ENCODE data around the gene EVA1C.
"Not testable (repeated sequence)": the region's sequence is repeated elsewhere in the genome, so short reads cannot be mapped to it uniquely, and the experiment has no call there.

The EVA1C gene

DNA sequence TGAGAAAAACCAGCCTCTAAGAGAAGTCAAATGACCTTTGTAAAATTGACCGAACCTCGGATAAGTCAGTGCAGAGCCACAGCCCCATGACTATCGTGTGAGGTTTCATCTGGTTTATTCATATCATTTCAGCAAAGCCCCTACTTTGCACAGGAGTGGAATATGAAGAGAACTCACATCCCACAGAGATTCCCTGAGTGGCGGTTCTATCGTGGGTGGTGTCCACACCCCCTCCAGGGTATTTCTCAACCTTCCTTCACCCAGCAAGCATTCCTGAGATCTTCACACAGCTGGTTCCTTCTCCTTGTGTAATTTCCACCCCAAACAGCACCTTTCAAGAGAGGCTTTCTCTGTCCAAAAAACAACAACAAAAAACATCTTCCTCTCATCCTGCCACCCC, 47.5 kb downstream of the EVA1C start:
- DNase-seq (ENCODE audit: low spot score) (no peak), FAIRE-seq (no peak)

DNA sequence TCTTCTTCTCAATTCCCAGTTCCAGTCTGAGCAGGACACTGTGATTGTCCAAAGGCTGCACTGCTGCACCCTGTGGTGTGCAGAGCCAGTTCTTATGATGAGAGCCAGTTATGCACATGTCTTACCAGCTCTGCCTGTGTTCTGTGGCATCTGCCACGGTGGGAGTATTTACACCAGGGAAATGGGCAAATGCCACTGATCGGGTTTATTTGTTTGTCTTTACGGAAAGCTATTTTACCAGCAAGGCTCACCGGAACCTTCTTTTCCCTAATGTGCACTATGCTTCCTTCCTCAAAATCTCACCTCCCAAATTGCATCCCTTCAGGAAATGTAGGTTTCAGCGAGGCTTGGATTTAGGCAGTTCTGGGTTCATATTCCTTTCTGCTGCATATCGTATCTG, 49.0 kb downstream of the EVA1C start:
- no peak for DNase-seq (ENCODE audit: low spot score)
- FAIRE-seq = no peak

DNA sequence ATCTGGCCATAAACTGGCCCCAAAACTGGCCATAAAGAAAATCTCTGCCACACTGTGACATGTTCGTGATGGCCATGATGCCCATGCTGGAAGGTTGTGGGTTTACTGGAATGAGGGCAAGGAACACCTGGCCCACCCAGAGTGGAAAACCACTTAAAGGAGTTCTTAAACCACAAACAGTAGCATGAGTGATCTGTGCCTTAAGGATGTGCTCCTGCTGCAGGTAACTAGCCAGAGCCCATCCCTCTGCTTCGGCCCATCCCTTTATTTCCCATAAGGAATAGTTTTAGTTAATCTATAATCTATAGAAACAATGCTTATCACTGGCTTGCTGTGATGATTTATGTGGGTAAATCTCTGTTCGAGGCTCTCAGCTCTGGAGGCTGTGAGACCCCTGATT, 50.1 kb downstream of the EVA1C start:
- FAIRE-seq; DNase-seq (ENCODE audit: low spot score): not testable (repeated sequence)

DNA sequence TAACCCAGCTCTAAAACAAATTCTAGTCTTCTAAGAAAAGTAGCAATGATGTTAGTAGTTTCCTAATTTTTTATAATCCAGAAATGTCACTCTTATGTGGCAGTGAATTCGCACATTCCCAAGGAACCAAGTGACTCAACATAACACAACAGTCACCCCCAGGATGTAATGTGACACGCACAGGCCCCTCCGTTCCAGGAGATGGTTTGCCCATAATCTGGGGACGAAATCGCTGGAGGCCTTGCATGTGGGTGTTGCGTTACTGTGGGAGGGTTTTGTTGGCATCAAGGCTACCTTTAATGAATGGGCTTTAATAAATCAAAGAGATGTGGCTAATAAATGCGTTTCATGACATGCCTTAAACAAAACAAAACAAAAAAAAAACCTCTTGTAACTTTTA, 50.9 kb downstream of the EVA1C start:
- FAIRE-seq = no peak
- no peak for DNase-seq (ENCODE audit: low spot score)

DNA sequence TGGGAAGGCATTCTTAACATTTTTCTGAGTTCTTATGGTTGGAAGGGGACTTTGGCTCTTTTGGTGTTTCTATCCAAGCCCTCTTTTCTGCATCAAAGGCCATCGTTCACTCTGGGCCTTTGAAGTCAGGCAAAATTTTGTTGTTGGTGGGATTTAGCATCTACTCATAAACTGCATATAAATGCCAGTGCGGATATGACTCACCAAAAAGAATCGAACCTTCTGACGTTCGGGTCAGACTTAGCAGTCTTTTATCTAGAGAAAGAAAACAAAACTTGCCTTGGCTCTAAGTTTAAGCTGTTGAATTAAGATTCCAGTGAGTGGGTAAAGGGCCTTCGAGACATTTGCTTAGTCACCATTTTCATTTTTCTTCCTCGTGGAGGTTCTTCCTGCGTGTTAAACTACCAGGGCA, 51.4 kb downstream of the EVA1C start:
- DNase-seq (ENCODE audit: low spot score) = no peak
- no peak for FAIRE-seq

DNA sequence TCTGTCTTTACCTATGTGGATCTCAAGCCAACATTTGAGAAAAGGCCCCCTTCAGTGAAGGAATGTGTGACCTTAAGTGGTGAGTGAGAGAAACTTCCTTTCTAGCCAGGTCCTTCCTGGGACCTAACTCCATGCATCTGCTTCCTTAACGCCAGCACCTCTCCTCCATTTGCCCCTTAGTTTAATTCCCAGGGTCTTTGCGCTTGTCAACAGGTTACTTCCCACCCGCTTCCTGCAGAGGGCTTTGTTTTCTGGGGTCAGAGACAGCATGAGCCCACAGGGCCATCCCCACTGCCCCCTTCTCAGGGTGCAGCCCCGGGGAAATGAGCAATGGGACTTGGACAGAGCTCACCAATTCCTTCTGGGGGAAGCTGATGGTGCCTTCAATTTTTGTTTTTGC, 54.8 kb downstream of the EVA1C start:
- DNase-seq (ENCODE audit: low spot score) (no peak), FAIRE-seq (no peak)

DNA sequence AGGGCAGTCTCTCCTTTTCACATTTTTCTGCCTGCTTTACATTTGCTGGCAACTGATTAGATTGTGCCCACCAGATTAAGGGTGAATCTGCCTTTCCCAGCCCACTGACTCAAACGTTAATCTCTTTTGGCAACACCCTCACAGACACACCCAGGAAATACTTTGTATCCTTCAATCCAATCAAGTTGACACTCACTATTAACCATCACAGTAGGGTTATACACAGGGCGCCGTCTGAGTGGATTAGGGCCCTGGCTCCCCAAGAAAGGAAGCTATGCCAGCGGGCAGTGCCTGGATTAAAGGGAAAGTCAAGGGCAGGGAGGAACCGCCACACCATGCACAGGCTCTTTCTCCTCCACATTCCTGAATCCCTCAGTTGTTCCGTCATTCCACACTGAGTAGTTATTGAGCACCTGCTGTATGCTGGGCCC, 56.2 kb downstream of the EVA1C start:
- no peak for FAIRE-seq

DNA sequence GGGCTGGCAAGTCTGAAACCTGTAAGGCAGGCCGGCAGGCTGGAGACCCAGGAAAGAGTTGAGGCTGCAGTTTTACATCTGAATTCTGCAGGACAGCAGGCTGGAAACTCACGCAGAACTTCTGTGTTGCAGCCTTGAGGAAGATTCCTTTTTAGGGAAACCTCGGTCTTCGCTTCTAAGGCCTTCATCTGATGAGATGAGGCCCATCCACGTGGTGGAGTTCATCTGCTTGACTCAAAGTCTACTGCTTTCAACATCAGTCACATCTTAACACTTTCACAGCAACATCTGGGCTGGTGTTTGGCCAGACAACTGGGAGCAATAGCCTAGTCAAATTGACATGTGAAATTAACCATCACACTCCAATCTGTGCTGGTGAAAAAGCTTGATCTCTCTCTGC, 57.1 kb downstream of the EVA1C start:
- DNase-seq (ENCODE audit: low spot score) = no peak
- no peak for FAIRE-seq

More for the DNA sequence above, 56.2 kb downstream of the EVA1C start:
- DNase-seq (ENCODE audit: low spot score) = no peak

DNA sequence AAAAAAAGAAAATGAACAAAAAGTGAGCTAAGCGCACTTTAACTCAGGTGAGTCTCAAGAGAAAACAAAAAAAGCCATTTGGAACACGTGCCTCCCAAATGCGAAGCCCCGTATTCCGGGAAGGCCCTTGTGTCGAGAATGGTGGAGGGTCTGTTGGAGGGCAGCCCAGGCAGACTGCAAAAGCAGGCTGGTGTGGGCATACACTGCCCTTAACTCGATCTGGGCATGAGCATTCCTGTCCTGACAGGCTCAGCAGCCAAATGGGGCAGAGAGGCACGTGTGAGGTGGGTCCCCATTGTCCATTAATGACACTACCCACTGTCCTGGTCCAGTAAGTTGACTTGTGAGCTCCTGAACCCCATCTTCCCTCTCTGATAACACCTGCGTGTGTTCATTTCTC, 57.7 kb downstream of the EVA1C start:
- no peak for DNase-seq (ENCODE audit: low spot score)
- FAIRE-seq = no peak

DNA sequence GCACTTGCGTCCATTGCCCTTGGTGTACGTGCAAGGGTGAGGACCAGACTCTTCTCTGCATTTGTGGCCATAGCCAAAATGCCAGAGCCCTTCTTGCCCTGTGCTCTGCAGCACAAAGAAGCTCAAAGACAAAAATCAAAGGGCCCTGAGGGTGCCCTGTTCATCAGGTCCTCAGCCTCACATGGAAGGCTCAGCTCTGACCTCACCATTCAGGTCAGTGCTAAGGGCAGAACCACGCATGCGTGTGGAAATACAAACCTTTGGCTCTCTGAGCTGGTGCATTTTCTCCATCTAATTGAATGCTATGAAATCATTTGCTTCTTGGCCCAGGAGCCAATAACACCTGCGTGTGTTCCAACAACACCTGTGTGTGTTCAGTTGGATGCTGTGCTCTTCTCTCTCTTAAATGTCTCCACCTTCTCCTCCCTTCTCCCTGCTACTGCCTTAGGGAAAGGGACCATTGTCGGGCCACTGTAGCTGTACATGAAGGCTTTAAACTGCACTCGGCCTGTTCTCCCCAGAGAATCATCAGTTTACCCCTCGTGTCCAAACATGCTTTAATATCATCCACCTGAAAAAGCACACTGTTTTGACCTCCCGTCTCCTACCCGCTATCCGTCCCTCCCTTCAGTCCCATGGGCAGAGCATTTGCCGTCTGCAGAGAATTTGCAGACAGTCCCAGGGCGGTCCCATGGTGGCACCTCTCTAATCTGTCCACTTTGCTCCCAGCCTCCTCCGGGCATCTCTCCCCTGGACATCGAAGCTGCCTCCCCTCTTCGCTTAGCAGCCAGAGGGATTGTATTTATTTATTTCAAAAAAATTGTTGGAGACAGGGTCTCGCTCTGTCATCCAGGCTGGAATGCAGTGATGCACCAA, 60.6 kb downstream of the EVA1C start:
- FAIRE-seq = no peak
- no peak for DNase-seq (ENCODE audit: low spot score)

DNA sequence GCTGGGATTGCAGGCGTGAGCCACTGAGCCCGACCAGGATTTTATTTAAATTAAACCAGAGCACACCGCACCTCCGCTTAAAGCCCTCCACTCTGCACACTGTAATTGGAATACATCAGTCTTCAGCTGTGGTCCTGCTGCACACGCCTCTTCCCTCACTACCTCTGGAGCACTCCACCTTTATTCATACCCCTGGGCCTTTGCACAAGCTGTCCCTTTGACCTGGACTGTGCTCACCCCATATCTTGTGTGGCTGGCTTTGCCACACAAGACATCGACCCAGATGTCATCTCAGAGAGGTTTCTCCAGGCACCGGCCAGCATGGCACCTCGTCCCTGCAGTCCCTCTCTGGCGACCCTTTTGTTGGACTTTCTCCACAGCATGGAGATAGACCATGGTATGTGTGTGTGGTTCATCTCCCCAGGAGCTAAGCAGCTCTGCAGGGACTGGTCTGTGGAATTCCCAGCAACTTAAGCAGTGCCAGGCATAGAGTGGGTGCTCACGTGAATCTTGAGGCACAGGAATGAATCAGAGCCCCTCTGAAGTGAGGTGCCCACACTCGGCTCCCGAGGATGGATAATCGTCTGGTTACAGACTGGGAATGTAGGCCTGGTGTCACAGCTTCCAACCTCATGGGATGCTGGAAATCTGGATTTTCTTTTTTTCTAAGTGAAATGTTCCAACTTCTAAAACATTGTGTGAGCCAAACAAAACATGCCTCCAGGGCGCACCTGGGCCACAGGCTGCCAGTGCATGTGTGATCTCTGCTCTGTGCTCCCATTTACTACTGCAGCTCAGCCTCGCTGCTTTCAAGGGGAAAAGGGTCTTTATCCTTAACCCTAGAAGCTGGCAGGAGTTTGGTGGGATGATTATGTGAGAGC, 61.9 kb downstream of the EVA1C start:
- no peak for FAIRE-seq
- no peak for DNase-seq (ENCODE audit: low spot score)

DNA sequence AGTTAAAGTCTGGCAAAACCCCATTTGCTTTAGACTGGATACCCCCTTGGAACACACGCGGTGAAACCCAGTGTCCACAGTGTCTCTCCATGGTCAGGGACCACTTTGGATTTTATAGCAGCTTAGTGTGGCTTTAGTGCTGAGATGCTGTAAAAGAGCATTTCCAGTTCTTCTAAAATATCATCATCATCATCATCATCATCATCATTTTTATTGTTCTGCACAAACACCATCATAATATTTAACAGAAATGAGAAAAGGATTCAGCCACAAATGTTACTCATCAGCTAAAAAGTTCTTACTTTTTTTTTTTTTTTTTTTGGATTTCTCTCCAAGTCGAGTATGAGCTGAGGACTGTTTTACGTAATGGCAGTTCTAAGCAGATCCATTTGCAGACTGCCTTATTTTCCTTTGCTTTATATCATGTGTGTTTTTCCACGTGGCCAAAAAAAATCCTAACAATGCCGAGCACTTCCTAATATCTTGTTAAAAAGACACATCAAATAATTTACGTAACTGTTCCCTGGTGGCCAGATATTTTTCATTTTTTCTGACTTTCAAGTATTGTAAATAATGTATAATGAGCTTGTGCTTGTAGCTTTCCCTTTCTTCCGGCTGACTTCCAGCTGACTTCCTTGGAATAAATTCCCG, 62.8 kb downstream of the EVA1C start:
- FAIRE-seq = no peak
- no peak for DNase-seq (ENCODE audit: low spot score)

DNA sequence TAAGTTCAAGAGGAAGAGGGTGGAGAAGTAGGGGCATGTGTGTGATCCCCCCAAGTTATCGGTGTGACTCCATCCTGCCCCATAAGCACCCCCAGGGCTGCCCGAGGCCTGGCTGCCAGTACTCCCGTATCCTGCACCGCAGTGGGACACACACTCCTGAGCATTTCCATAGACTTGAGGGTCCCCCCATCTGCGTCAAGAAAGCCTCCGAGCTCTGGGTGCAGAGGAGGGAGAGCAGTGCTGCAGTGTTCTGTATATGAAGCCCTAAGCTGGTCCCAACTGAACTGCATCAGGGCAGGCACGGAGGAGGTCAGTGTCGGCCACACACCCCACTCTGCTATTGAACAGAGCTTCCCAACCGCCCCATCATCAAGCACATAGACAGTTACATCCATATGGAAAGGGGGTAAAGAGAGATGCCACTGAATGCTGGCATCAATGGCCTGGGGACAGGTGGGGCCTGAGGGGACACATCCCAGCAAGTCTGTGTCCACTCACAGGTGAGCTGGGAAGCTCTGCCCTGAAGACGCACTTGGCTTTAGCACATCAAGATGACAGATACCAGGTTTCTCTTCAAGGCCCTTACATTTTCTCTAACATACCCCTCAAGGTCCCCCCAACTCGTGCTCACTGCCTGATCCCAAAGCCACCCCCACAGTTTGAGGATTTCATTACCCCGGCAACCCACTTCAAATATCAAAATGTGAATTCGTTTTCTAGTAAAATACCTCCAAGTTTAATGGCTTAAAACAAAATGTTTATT, 64.3 kb downstream of the EVA1C start:
- FAIRE-seq = no peak

DNA sequence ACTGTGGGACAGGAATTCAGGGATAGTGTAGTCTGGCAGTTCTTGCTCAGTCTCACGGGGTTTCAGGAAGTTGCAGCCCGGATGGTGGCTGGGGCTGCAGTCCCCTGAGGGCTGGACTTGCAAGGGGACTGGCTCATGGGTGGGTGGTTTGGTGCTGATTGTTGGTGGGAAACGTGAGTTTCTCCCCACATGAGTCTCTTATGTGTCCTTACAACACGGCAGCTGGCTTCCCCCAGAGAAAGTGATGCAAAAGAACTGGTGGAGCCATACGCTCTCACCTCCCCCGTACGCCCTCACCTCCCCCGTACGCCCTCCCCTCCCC, 64.9 kb downstream of the EVA1C start:
- DNase-seq (ENCODE audit: low spot score) (no peak), FAIRE-seq (no peak)

More for the DNA sequence above, 64.3 kb downstream of the EVA1C start:
- no peak for DNase-seq (ENCODE audit: low spot score)

DNA sequence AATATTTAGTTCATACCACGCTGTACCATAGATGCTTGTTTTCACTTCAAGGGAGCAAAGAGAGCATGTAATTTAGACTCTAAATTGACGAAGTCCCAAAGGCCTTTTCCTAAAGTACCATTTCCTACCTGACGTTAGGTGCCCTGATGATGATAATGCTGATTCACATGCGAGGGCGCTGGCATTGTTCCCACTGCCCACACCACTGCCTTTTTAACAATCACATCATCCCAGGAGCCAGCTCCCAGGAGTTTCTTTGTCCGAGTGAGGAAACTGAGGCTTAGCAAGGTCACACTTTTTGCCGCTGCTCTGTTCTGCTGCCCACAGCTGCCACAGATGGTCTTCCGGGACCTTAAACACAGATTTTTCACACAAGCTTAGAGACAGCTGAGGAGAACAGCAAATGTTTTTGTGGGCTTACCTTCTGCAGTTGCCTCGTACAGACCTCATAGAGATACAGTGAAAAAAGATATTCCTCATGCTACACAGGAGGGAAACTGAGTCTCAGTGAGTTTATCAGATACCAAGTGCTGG, 69.4 kb downstream of the EVA1C start:
- FAIRE-seq (no peak), DNase-seq (ENCODE audit: low spot score) (no peak)

DNA sequence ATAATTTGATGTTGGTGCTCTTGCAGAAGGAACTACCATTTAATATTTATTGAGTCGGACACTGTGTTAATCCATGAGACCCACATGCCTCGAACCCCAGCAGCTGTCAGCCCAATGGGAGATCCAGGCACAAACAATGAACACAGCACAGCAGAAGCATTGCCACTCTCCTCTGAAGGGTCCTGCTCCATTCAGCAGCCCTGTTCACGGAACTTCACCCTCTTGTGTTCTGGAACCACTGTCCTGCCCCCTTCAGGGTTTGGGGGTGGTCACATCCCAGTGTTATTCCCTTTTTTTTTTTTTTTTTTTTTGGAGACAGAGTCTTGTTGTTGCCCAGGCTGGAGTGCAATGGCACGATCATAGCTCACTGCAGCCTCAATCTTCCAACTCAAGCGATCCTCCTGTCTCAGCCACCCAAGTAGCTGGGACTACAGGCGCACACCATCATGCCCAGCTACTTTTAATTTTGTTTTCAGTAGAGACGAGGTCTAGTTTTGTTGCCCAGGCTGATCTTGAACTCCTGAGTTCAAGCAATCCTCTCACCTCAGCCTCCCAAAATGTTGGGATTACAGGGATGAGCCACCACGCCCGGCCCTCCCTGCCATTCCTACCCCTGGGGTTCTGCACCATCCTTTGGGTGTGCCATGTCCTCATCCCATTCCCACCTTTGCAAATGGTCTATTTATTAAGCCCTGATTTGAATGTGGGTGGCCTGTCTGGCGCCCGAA, 70.2 kb downstream of the EVA1C start:
- no peak for DNase-seq (ENCODE audit: low spot score)
- no peak for FAIRE-seq

DNA sequence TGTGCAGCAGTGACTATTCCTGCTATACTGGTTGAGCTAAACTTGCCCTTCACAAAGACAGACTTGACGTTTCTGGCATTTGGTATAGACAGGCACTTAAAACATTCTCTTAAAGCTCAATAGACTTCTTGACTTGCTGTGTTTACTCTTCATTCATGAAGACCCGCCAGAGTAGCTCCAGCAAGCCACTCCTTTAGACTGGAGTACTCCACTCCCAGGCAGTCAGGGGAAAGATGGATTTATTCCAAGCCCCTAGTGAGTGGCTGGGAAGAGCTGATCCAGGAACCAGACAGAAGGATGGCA, 70.7 kb downstream of the EVA1C start:
- FAIRE-seq (no peak), DNase-seq (ENCODE audit: low spot score) (no peak)

DNA sequence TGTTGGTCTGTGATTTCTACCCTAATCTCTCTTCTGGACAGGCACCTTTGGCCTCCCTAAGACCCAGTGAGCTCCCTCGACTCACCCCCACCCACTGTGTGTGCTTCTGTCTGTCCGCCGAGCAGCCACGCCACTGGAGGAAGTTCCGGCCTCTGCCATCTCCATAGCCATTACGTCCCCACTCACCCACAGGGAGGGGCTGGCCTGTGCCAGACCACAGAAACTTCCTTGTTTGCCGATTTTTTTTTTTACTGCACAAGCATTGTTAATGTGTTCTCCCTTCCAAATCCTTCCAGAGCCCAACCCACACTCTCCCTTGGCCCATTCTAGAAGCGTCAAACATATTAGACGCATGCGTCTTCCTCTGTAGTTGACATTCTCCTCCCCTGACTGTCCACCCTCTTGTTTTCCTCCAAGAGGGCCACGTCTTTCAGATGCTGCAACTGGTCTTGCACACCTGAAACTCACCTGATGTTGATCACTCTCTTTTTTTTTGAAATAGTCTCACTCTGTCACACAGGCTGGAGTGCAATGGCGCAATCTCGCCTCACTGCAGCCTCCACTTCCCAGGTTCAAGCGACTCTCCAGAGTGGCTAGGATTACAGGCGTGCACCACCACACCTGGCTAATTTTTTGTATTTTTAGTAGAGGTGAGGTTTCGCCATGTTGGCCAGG, 72.3 kb downstream of the EVA1C start:
- FAIRE-seq (no peak), DNase-seq (ENCODE audit: low spot score) (no peak)

DNA sequence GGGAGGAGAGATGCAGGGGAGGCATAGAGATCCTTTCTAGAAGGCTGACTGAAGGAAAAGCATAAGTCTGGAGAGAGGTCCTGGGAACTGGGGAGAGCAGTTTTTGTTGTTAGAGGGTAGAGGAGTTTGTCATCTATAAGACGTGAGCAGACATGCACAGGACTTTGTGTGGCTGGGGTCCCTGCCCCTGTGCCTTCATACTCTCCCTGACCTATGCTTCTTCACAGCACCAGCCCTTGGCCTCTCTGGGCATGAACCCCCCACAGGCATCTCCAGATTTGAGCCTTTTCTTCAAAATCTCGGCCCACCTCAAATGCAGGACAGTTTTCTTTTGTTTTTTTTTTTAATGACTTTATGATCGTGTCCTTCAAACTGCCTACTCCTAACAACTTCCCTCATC, 79.9 kb downstream of the EVA1C start:
- no peak for DNase-seq (ENCODE audit: low spot score)
- FAIRE-seq = no peak

Data from RCC 7860 (cell line).